ENCODE measurements around the gene ZNF688. TPM values are rescaled to one million over a fixed set of nuclear protein-coding genes. Genes with fewer than 3 reads are reported as not detected.
A peak's percentile ranks its signal among the peaks of the same experiment; 100 is the strongest.

The ZNF688 gene
- total RNA-seq, 6 experiments from 2014 or later, result 4.0 to 11.5 (median 6.5) TPM

DNA sequence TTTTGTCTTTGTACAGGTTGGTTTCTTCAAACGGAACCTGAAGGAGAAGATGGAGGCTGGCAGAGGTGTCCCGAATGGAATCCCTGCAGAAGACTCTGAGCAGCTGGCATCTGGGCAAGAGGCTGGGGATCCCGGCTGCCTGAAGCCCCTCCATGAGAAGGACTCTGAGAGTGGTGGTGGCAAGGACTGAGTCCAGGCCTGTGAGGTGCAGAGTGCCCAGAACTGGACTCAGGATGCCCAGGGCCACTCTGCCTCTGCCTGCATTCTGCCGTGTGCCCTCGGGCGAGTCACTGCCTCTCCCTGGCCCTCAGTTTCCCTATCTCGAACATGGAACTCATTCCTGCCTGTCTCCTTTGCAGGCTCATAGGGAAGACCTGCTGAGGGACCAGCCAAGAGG lies 50.0 kb downstream of the ZNF688 start:
- H3K9me3 ChIP-seq, result no peaks in the 10 kb centered on the region
- DNase-seq, result no peak
- ATAC-seq, result no peak
- no peaks in the 10 kb centered on the region for H3K27me3 ChIP-seq
- peak overlapping the region in 2 of 3 donors; percentile 71 to 73 for H3K27ac ChIP-seq
- intact Hi-C loops (cut with DNase I), result loop anchor here in 1 of 2 donors (10.0 kb wide), 1 partner anchor 87 kb away; the partner anchor contains the start of gene DCTPP1
- H3K36me3 ChIP-seq, result no peaks in the 10 kb centered on the region
- TF ChIP-seq CTCF (IDR thresholded peaks at IDR 0.05) (no peak), POLR2A (IDR thresholded peaks at IDR 0.05) (no peak)
- WGBS (ENCODE audit: insufficient coverage, low coverage, low lambda C conversion rate, missing lambda C conversion rate), result 33% methylated on average over 1 of the region's 7 CpGs
- no peak overlapping the region for H3K4me3 ChIP-seq
- H3K4me1 ChIP-seq, result peaks cover 0 to 24% (median 8%) of the 10 kb centered on the region in 4 donors

Small RNA genes within 50 kb of the gene (small RNA-seq; reads per million reads assigned to genes)
- 0 reads per million in 2 experiments for gene AC093249.4

Other genes with a start within 250 kb of the ZNF688 start
- 10 to 100 TPM; 14.8 to 23.8 (median 18.2) TPM for gene CD2BP2, start 216.4 kb downstream of the ZNF688 start, total RNA-seq
- 10 to 100 TPM in 3 of 6 experiments, 1 to 10 TPM in 3; 7.9 to 12.3 (median 10.6) TPM for gene TBC1D10B, start 201.2 kb downstream of the ZNF688 start, total RNA-seq
- 1 to 10 TPM in 1 of 6 experiments, not detected in 5; 1.4 TPM for gene MYL11, start 196.9 kb downstream of the ZNF688 start, total RNA-seq
- gene SEPTIN1, start 189.2 kb downstream of the ZNF688 start, total RNA-seq, result 1 to 10 TPM in 3 of 6 experiments, under 1 TPM in 3; 0.12 to 1.7 (median 0.93) TPM
- 1 to 10 TPM; 2.9 to 4.3 (median 3.9) TPM for gene ZNF48, start 176.3 kb downstream of the ZNF688 start, total RNA-seq
- 10 to 100 TPM in 3 of 6 experiments, 1 to 10 TPM in 3; 3.9 to 11.3 (median 9.6) TPM for gene ZNF771, start 164.1 kb downstream of the ZNF688 start, total RNA-seq
- 10 to 100 TPM; 10.0 to 17.9 (median 13.9) TPM for gene DCTPP1, start 141.7 kb downstream of the ZNF688 start, total RNA-seq
- gene SEPHS2, start 125.8 kb downstream of the ZNF688 start, total RNA-seq, result 100 to 1,000 TPM; 157 to 228 (median 205) TPM
- gene ITGAL, start 99.0 kb downstream of the ZNF688 start, total RNA-seq, result 10 to 100 TPM in 4 of 6 experiments, 1 to 10 TPM in 2; 7.3 to 12.4 (median 10.2) TPM
- gene ZNF768, start 45.1 kb downstream of the ZNF688 start, total RNA-seq, result 10 to 100 TPM; 14.7 to 21.2 (median 18.8) TPM
- 1 to 10 TPM; 5.3 to 9.7 (median 6.4) TPM for gene ZNF747, start 36.9 kb downstream of the ZNF688 start, total RNA-seq
- gene ZNF764, start 13.3 kb downstream of the ZNF688 start, total RNA-seq, result 1 to 10 TPM; 3.2 to 6.5 (median 4.8) TPM
- gene ZNF785, start 14.0 kb upstream of the ZNF688 start, total RNA-seq, result 1 to 10 TPM; 2.4 to 6.5 (median 5.6) TPM
- 1 to 10 TPM; 3.9 to 5.8 (median 4.4) TPM for gene ZNF689, start 38.7 kb upstream of the ZNF688 start, total RNA-seq
- gene PRR14, start 79.2 kb upstream of the ZNF688 start, total RNA-seq, result 10 to 100 TPM; 12.8 to 23.0 (median 17.6) TPM
- gene FBRS, start 86.7 kb upstream of the ZNF688 start, total RNA-seq, result 10 to 100 TPM; 13.0 to 26.2 (median 20.9) TPM
- gene SRCAP, start 127.5 kb upstream of the ZNF688 start, total RNA-seq, result 10 to 100 TPM; 12.1 to 31.3 (median 22.6) TPM
- gene PHKG2, start 176.7 kb upstream of the ZNF688 start, total RNA-seq, result 10 to 100 TPM; 17.1 to 22.1 (median 18.4) TPM
- gene CFAP119, start 190.3 kb upstream of the ZNF688 start, total RNA-seq, result 1 to 10 TPM in 1 of 6 experiments, under 1 TPM in 4, not detected in 1; 0.19 to 1.8 (median 0.29) TPM
- gene RNF40, start 190.6 kb upstream of the ZNF688 start, total RNA-seq, result 10 to 100 TPM; 34.3 to 56.8 (median 46.7) TPM
- 1 to 10 TPM; 3.7 to 4.8 (median 4.3) TPM for gene ZNF629, start 215.5 kb upstream of the ZNF688 start, total RNA-seq

All from right lobe of liver (tissue), 6 donors.